K562 (cell line): ENCODE measurements around the gene USP11. TPM values are rescaled to one million over a fixed set of nuclear protein-coding genes. Genes with fewer than 3 reads are reported as not detected.

Source experiments
- ATF1 ChIP-seq, 2 experiments: fragments of 450-650 bp in 1 of 2; IDR thresholded peaks; 2 replicates each; pipeline ENCODE4 v1.6.1; 2016; ENCODE audit warnings: missing compliant biosample characterization in 1 of 2, missing genetic modification characterization in 1 of 2
- CBX8 ChIP-seq: fragments of 200-600 bp; sonication (generic); IDR thresholded peaks from 2 replicates; pipeline ENCODE4 v1.6.1; 2012; ENCODE audit warnings: borderline replicate concordance, mixed run types, low read depth, mild to moderate bottlenecking, moderate library complexity, mixed read lengths, low read length, control low read depth, inconsistent platforms; ENCODE audit not compliant: poor library complexity, severe bottlenecking; ENCODE audit errors: extremely low read depth
- FOS ChIP-seq: IDR thresholded peaks from 3 replicates; pipeline ENCODE4 v1.6.1; 2011; ENCODE audit not compliant: insufficient read length; ENCODE audit errors: extremely low read depth
- FOXJ2 ChIP-seq: fragments of 200-800 bp; sonication (Bioruptor generic); IDR thresholded peaks from 2 replicates; pipeline ENCODE4 v1.6.1; 2016; ENCODE audit warnings: missing genetic modification characterization, missing compliant biosample characterization
- GATA2 ChIP-seq: sonication (generic); formaldehyde crosslinking; IDR thresholded peaks from 2 replicates; pipeline ENCODE4 v1.4.0; 2020; ENCODE audit warnings: mild to moderate bottlenecking, missing genetic modification reagents
- KDM5B ChIP-seq: fragments of 200-600 bp; sonication (generic); IDR thresholded peaks from 2 replicates; pipeline ENCODE4 v1.6.1; 2012; ENCODE audit warnings: low read depth, mild to moderate bottlenecking, moderate library complexity, low read length, control low read depth, inconsistent platforms; ENCODE audit not compliant: insufficient replicate concordance
- RFX1 ChIP-seq: fragments of 450-650 bp; IDR thresholded peaks from 2 replicates; pipeline ENCODE4 v1.6.1; 2016; ENCODE audit warnings: mild to moderate bottlenecking, moderate library complexity
- ZNF124 ChIP-seq: sonication (generic); formaldehyde crosslinking; IDR thresholded peaks from 2 replicates; pipeline ENCODE4 v1.8.1; 2022; ENCODE audit warnings: missing genetic modification reagents
- ZNF140 ChIP-seq: fragments of 250-450 bp; sonication (Bioruptor Pico); IDR thresholded peaks from 2 replicates; pipeline ENCODE4 v1.8.0; 2021; ENCODE audit warnings: moderate library complexity, mild to moderate bottlenecking, inconsistent platforms
- ZNF239 ChIP-seq: fragments of 250-450 bp; sonication (Bioruptor Pico); IDR thresholded peaks from 2 replicates; pipeline ENCODE4 v1.4.0; 2020; ENCODE audit warnings: mild to moderate bottlenecking
- ZNF764 ChIP-seq: fragments of 250-450 bp; sonication (Bioruptor Pico); IDR thresholded peaks from 2 replicates; pipeline ENCODE4 v1.4.0; 2020; ENCODE audit warnings: low read depth, mild to moderate bottlenecking, moderate library complexity
- polyA plus RNA-seq, 8 experiments: library from polyadenylated mRNA; depleted of rRNA in 4 of 8; stranded (reverse) in 5 of 8; unstranded in 3 of 8; fragments of >200 nt; fragmentation: Nextera tagmentation in 2 of 8; fragmentation: Illumina TruSeq in 1 of 8; extraction: Ambion mirVana in 2 of 8; extraction: Trizol in 1 of 8; gene quantifications; 2 replicates each; pipeline versions ENCODE4 v1.2.1 to v1.2.3, GENCODE V29; 2011 to 2014; ENCODE audit warnings: inconsistent platforms in 1 of 8, missing spikeins in 1 of 8
- total RNA-seq, 7 experiments: library from RNA; depleted of rRNA in 6 of 7; stranded (reverse); fragments of >200 nt in 6 of 7; fragmentation: Illumina TruSeq in 2 of 7; extraction: Trizol in 2 of 7; gene quantifications; 2 replicates each; pipeline versions ENCODE4 v1.2.1 to v1.2.3, GENCODE V29; 2011 to 2021; ENCODE audit warnings: low replicate concordance in 1 of 7
- TF ChIP-seq, protein P1 (sequence below): sonication (generic); formaldehyde crosslinking; IDR thresholded peaks from 2 replicates; pipeline ENCODE4 v1.8.0; 2022; ENCODE audit warnings: mild to moderate bottlenecking, missing genetic modification reagents
- TF ChIP-seq, protein P2 (sequence below): fragments of 450-650 bp; IDR thresholded peaks from 2 replicates; pipeline ENCODE4 v1.7.0; 2016; ENCODE audit warnings: borderline replicate concordance

USP11 gene
- total and polyA plus RNA-seq, 9 of the 15 experiments (the other 6 are each of a cell fraction or from before 2014, with no cell fraction given) = 2.5 to 29.0 (median 11.7) TPM

GRCh38 chrX:47193475-47194193, 39.2 kb upstream of the USP11 start, which contains the start of gene UBA1 (continued):
- no peak for TF ChIP-seq CBX8
- TF ChIP-seq FOXJ2 (tag) = no peak
- no peak for TF ChIP-seq GATA2 (CRISPR knock-in tag)
- TF ChIP-seq ZNF239 (CRISPR knock-in tag) = no peak
- no peak for TF ChIP-seq ZNF140 (CRISPR knock-in tag)
- no peak for TF ChIP-seq ATF1 (CRISPR knock-in tag; IDR thresholded peaks at IDR 0.05)
- TF ChIP-seq ATF1 (tag; IDR thresholded peaks at IDR 0.05) = peak; percentile 38; the same call in 1 of the 2 replicates
- TF ChIP-seq RFX1 = no peak
- peak; percentile 67 for TF ChIP-seq KDM5B
- TF ChIP-seq FOS = no peak
- TF ChIP-seq, protein P1, sequence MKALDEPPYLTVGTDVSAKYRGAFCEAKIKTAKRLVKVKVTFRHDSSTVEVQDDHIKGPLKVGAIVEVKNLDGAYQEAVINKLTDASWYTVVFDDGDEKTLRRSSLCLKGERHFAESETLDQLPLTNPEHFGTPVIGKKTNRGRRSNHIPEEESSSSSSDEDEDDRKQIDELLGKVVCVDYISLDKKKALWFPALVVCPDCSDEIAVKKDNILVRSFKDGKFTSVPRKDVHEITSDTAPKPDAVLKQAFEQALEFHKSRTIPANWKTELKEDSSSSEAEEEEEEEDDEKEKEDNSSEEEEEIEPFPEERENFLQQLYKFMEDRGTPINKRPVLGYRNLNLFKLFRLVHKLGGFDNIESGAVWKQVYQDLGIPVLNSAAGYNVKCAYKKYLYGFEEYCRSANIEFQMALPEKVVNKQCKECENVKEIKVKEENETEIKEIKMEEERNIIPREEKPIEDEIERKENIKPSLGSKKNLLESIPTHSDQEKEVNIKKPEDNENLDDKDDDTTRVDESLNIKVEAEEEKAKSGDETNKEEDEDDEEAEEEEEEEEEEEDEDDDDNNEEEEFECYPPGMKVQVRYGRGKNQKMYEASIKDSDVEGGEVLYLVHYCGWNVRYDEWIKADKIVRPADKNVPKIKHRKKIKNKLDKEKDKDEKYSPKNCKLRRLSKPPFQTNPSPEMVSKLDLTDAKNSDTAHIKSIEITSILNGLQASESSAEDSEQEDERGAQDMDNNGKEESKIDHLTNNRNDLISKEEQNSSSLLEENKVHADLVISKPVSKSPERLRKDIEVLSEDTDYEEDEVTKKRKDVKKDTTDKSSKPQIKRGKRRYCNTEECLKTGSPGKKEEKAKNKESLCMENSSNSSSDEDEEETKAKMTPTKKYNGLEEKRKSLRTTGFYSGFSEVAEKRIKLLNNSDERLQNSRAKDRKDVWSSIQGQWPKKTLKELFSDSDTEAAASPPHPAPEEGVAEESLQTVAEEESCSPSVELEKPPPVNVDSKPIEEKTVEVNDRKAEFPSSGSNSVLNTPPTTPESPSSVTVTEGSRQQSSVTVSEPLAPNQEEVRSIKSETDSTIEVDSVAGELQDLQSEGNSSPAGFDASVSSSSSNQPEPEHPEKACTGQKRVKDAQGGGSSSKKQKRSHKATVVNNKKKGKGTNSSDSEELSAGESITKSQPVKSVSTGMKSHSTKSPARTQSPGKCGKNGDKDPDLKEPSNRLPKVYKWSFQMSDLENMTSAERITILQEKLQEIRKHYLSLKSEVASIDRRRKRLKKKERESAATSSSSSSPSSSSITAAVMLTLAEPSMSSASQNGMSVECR (CRISPR knock-in tag) = peak; percentile 57; the same call in 1 of the 2 replicates
- TF ChIP-seq, protein P2, sequence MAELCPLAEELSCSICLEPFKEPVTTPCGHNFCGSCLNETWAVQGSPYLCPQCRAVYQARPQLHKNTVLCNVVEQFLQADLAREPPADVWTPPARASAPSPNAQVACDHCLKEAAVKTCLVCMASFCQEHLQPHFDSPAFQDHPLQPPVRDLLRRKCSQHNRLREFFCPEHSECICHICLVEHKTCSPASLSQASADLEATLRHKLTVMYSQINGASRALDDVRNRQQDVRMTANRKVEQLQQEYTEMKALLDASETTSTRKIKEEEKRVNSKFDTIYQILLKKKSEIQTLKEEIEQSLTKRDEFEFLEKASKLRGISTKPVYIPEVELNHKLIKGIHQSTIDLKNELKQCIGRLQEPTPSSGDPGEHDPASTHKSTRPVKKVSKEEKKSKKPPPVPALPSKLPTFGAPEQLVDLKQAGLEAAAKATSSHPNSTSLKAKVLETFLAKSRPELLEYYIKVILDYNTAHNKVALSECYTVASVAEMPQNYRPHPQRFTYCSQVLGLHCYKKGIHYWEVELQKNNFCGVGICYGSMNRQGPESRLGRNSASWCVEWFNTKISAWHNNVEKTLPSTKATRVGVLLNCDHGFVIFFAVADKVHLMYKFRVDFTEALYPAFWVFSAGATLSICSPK = no peak
- TF ChIP-seq ZNF764 (CRISPR knock-in tag) = no peak
- TF ChIP-seq ZNF124 (CRISPR knock-in tag) = no peak
